Measurements from ENCODE around the gene SFMBT2.

SFMBT2 gene

DNA sequence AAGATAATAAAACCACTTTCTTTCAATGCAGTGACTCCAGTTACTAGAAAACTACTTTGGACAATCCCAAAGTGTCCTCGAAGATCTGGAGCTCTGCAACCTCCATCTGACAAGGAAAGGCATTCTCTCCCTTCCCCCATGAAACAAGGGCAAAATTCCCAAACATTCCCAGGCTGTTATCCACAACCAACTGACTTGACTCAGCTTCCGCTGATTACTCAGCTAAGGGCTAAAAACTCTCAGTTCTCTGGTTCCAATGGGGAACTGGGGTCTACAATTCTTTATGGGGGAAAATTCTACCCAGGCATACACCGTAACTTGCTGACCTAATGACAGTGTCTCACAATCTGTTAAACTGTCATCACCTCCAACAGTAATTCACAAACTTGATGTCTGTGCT, 48.4 kb downstream of the SFMBT2 start:
- no peak for DNase-seq

DNA sequence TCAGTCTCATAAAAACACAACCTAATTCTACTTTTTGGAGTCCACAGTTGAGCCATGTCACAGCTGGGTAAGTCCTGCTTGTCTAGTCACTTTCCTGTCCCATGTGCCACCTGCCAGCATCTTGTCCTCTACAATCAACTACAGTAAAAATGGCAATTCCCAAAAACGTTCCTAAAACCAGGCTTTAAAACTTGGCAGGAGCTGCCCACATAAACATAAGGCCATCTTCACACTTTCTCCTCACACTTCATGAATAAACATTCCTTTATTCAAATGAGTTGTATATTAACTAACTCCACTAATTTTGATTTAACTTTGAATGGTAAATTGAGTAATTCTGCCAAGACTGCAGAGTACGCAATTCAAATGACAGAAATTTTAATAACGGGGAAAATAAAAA, 49.5 kb downstream of the SFMBT2 start:
- DNase-seq = no peak

DNA sequence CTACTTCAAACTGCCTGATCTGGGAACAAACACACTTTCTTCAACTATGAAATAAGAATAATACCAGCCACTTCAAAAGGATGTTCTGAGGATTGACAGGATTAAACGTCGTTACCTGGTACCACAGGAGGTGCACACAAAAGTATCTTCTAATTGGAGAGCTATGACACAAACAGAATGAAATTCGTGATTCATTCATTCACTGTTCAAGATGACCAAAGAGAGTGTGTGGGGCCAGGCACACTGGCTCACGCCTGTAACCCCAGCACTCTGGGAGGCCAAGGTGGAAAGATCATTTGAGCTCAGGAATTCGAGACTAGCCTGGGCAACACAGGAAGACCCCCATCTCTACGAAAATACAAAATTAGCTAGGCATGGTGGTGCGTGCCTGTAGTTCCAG, 50.9 kb downstream of the SFMBT2 start:
- no peak for DNase-seq

DNA sequence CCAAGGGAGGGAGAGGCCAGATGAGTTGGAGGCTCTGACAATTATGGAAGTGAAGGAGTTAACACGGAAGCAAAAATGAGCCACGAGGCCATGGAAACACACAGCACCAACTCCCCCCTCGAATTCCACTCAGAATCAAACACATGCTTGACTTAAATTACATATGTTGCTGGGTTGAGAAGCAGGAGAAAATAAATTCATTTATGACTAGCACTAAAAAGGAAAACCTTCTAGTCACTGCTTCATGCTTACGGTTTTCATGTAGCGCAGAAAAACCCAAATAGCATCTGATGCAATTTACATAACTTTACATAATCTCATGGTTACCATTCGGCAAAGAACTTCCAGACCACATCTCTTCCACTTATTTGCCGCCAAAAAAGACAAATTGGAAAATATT, 51.5 kb downstream of the SFMBT2 start:
- peak in 1 of 3 experiments; percentile 44 for DNase-seq

GRCh38 chr10:7357193-7357592, 53.6 kb downstream of the SFMBT2 start:
- no peak for DNase-seq

- DNase-seq = peak in 2 of 3 experiments; percentile 2 to 50
These were observed 56.3 kb downstream of the SFMBT2 start for GRCh38 chr10:7354330-7355047.

- no peak for DNase-seq
These were observed 58.9 kb downstream of the SFMBT2 start for GRCh38 chr10:7351894-7352293.

DNA sequence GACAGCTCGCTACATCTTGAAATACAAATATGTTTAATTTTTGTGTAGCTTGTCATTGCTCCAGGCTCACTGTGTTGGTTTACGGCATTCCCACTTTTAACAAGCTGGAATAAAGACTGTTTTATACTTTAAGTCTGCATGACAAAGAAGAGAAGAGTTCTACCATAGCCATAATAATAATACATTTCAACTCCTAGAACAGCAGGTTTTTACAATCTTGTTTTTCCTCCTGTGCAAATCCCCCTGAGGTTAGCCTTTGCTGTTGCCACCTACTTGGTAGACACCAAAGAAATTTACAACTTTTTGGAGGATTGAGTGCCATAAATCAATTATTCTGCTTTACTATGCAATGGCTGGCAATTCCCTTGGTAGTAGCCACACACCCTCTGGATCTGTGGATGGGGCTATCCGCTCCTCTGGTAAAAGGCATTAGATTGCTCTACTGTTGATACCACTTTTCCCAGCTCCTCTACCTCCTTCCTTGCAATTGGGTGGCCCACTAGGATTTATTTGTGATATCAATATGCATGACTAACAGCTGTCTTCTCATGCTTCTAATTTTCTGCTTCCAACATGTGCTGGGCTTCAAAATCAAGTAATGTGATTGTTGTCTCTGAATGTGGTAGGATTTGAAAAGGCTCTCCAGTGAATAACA, 60.2 kb downstream of the SFMBT2 start:
- DNase-seq = no peak

DNA sequence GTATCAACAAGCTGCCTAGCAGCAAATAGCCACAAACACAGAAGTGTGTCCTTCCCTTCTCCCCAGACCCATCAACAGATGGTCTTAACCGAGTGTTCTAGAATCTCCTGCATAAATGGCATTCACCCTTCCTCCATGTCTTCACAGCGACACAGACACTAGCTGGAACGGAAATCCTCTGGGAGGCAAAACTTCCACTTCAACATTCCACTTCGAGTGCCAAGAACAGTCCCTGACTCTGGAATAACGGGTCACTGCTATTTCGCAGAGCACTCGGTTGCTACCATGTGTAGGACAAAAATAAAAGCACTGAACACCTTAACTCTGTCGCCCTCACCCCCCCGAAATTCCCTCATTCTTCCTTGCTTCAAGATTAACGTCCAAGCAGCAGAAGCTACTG, 65.1 kb downstream of the SFMBT2 start:
- DNase-seq = no peak

- no peak for DNase-seq
These were observed 67.8 kb downstream of the SFMBT2 start for GRCh38 chr10:7343040-7343439.

- DNase-seq = no peak
These were observed 70.5 kb downstream of the SFMBT2 start for GRCh38 chr10:7340179-7340874.

- no peak for DNase-seq
These were observed 71.3 kb downstream of the SFMBT2 start for GRCh38 chr10:7339510-7339909.

DNA sequence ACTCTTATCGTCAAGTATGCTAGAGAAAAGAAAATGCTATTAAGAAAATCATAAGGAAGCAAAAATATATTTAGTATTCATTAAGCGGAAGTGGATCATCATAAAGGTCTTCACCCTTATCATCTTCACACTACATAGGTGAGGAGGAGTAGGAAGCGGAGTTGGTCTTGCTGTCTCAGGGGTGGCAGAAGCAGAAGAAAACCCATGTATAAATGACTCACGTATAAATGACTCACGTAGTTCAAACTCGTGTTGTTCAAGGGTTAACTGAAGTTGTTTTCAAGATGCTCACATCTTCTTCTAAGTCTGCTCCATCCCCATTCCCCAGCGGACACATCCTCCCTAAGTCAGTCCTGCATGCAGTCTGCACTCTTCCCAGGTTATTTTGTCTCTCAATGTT, 72.4 kb downstream of the SFMBT2 start:
- DNase-seq = no peak

- no peak for DNase-seq
These were observed 73.2 kb downstream of the SFMBT2 start for GRCh38 chr10:7337431-7338171.

DNA sequence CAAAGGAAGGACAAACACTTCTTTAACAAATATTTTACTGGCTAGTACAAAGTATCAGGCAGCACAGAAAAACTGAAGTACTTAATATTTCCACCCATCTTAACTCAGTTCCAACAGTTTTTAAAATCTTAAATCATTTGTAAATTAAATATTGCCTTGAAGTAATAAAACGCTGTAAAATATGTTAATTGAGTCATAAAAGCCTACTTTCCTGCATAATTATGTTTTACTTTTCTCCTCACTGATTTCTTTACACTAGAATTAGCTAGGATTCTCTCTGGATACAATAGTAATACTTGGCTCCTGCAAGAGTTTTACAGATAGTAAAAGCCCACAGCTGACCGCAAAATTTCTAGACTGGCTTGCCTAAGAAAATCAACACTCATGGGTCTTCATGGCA, 74.9 kb downstream of the SFMBT2 start:
- DNase-seq = no peak

GRCh38 chr10:7334642-7334964, 76.2 kb downstream of the SFMBT2 start:
- no peak for DNase-seq

GRCh38 chr10:7333961-7334641, 76.7 kb downstream of the SFMBT2 start:
- DNase-seq = no peak

DNA sequence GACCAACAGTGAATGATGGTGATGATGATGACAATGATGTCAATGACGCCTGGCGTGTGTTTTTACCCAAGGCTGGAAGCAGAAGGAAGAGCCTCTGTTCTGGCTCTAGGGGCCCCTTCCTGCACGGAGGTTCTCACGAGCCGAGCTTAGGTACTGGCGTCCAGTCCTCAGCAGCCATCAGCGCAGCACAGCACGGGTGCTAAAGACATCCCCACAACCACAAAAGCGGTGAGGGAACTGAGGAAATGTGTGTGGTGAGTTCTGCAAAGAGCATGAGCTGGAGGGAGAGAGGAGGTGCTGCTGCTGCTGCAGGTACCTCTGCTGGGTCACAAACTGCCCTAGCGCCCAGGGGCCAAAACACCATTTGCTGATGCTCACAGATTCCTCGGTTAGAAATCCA, 81.6 kb downstream of the SFMBT2 start:
- no peak for DNase-seq

DNA sequence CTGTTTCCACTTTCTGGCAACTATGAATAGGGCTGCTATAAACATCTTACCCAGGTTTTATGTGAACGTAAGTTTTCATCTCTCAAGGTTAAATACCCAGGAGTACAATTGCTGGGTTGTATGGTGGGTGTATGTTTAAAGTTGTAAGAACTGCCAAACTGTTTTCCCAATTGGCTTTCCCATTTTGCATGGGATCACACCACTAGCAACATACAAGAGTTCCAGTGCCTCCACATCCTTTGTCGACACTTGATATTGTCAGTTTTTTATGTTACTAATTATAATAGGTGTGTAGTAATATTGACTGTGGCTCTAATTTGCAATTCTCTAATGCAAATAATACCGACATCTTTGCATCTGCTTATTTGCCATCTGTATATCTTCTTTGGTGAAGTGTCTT, 82.9 kb downstream of the SFMBT2 start:
- DNase-seq = no peak

GRCh38 chr10:7322623-7323022, 88.2 kb downstream of the SFMBT2 start:
- DNase-seq = no peak

GRCh38 chr10:7320072-7320471, 90.8 kb downstream of the SFMBT2 start:
- DNase-seq = no peak

GRCh38 chr10:7319632-7320031, 91.2 kb downstream of the SFMBT2 start:
- no peak for DNase-seq

DNA sequence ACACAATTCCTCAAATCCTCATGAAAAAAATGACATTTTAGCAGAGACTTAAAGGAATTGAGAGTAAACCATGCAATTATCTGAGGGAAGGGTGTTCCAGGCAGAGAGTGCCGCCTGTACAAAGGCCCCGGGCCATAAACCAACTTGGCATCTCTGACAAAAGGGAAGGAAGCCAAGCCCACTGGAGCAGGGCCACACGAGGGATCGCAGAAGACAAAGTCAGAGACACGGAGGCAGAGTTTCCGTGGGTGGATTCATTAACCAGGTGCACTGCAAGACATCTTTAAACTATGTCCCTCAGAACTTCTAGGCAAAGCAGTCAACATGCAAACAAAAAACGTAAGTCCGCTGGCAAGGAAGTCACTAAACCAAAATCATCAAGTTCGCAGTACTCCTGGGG, 92.0 kb downstream of the SFMBT2 start:
- DNase-seq = no peak
